Prostate gland (tissue), 2 donors: ENCODE data around the gene IDH3G. TPM values are rescaled to one million over a fixed set of nuclear protein-coding genes. Genes with fewer than 3 reads are reported as not detected.

ENCODE experiments used
- DNase-seq: peaks from one replicate; pipeline ENCODE4 v3.0.0-alpha.2; 2019; ENCODE audit warnings: low spot score
- H3K27ac ChIP-seq, 2 donors: fragments of 200-600 bp; sonication (generic); 2 replicates each; pipeline ENCODE4 v1.5.1; 2017 to 2019
- H3K27me3 ChIP-seq: fragments of 200-600 bp; sonication (generic); replicated peaks from 2 replicates; pipeline ENCODE4 v1.5.1; 2019; ENCODE audit not compliant: insufficient read depth
- H3K36me3 ChIP-seq, 2 donors: fragments of 200-600 bp; sonication (generic); 1 replicate in 1 of 2; 2 replicates in 1 of 2; pipeline versions ENCODE4 v1.5.1 to v1.8.1; 2017 to 2019
- H3K4me1 ChIP-seq: fragments of 200-600 bp; sonication (generic); replicated peaks from 2 replicates; pipeline ENCODE4 v1.5.1; 2019
- H3K4me3 ChIP-seq, 2 donors: fragments of 200-600 bp; sonication (generic); 2 replicates each; pipeline ENCODE4 v1.5.1; 2017 to 2019
- H3K9me3 ChIP-seq: fragments of 200-600 bp; sonication (generic); 2 replicates; pipeline ENCODE4 v1.5.1; 2017
- POLR2A ChIP-seq: fragments of 450-650 bp; IDR thresholded peaks from one replicate; pipeline ENCODE4 v1.6.1; 2016; ENCODE audit warnings: antibody characterized with exemption, mild to moderate bottlenecking
- POLR2AphosphoS5 ChIP-seq: sonication (generic); formaldehyde crosslinking; IDR thresholded peaks from one replicate; pipeline ENCODE4 v1.6.1; 2017; ENCODE audit warnings: antibody characterized with exemption
- WGBS: methylation state at CpG from one replicate; pipeline ENCODE4 v1.1.5; 2018; 5-methylcytosine and 5-hydroxymethylcytosine counted together
- intact Hi-C: fragments of 100-400 bp; cut with DNase I; formaldehyde crosslinking; loops from one replicate; pipeline ENCODE4 v1.14.2; 2022
- total RNA-seq, 2 donors: library from RNA; depleted of rRNA; stranded (reverse); fragments of >200 nt; gene quantifications; one replicate each; pipeline ENCODE4 v1.1.0, GENCODE V29; 2016
- TF ChIP-seq, protein P1 (sequence below), 4 experiments: fragments of 200-600 bp in 2 of 4; fragments of 450-650 bp in 2 of 4; sonication (generic) in 2 of 4; IDR thresholded peaks; 1 replicate in 3 of 4; 2 replicates in 1 of 4; pipeline ENCODE4 v1.5.1; 2016 to 2019; ENCODE audit warnings: antibody characterized with exemption in 4 of 4, mild to moderate bottlenecking in 2 of 4, moderate library complexity in 2 of 4

Gene IDH3G
- total RNA-seq, 2 donors from 2014 or later, result 106 to 122 TPM

DNA sequence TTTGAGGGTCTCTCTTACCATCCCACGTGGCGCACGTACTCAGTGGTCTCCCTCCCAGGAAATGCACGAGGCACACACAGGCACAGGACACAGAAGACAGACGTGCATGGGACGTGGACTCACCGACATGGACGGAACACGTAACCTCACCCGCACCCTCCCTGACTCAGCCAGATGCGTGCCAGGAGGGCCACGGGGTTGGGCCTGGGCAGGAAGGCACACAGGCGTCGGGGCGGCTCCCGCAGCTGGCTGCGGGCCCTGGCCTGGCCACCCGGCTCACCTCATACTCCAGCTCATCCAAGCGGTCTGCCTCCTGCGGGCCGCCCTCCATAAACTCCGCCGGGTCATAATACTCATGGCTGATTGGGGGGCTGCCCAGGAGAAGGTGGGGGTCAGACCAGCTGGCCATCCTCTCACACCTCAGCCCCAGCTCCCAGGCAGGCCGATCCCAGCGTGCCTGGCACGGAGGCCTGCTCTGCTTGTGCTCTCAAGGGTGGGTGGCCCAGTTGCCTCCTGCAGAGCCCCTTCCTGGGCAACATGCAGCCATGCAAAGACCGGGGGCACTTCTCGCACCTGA, 12.9 kb upstream of the IDH3G start:
- H3K27me3 ChIP-seq, result no peaks in the 10 kb centered on the region
- TF ChIP-seq, protein P1, sequence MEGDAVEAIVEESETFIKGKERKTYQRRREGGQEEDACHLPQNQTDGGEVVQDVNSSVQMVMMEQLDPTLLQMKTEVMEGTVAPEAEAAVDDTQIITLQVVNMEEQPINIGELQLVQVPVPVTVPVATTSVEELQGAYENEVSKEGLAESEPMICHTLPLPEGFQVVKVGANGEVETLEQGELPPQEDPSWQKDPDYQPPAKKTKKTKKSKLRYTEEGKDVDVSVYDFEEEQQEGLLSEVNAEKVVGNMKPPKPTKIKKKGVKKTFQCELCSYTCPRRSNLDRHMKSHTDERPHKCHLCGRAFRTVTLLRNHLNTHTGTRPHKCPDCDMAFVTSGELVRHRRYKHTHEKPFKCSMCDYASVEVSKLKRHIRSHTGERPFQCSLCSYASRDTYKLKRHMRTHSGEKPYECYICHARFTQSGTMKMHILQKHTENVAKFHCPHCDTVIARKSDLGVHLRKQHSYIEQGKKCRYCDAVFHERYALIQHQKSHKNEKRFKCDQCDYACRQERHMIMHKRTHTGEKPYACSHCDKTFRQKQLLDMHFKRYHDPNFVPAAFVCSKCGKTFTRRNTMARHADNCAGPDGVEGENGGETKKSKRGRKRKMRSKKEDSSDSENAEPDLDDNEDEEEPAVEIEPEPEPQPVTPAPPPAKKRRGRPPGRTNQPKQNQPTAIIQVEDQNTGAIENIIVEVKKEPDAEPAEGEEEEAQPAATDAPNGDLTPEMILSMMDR (IDR thresholded peaks at IDR 0.05), result no peak
- TF ChIP-seq POLR2A (no peak), POLR2AphosphoS5 (no peak)
- no peak overlapping the region for H3K27ac ChIP-seq
- no peaks in the 10 kb centered on the region for H3K36me3 ChIP-seq
- WGBS, result 95% methylated on average over 12 of the region's 28 CpGs
- H3K9me3 ChIP-seq, result no peaks in the 10 kb centered on the region
- DNase-seq, result no peak
- H3K4me1 ChIP-seq, result no peaks in the 10 kb centered on the region
- intact Hi-C loops, result no loop called here
- H3K4me3 ChIP-seq, result no peak overlapping the region

DNA sequence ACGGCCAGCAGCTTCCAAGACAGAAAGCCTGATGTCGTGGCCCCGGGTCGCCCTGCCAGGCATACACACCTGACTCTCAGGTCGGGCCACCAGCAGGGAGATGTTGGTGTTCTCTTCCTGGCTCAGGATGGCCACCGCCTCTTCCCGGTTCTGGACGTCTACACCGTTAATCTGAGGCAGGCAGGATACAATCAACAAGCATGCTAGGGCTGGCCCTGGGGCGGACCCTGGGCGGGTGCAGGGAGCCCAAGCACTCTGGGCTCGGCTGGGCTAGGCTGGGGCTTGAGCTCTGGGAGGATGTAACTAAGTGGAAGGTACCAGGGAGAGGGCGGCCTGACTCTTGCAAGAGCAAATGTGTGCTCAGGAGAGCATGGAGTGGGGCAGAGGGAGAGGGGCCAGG, 11.3 kb upstream of the IDH3G start:
- intact Hi-C loops, result no loop called here
- 39% methylated on average over 8 of the region's 13 CpGs for WGBS
- TF ChIP-seq POLR2A, result no peak
- TF ChIP-seq, protein P1 (IDR thresholded peaks at IDR 0.05), result no peak
- no peak for TF ChIP-seq POLR2AphosphoS5
- Histone ChIP-seq H3K4me1 (no peaks in the 10 kb centered on the region), H3K4me3 (no peak overlapping the region), H3K27ac (no peak overlapping the region), H3K27me3 (no peaks in the 10 kb centered on the region), H3K36me3 (no peaks in the 10 kb centered on the region), H3K9me3 (no peaks in the 10 kb centered on the region)
- DNase-seq, result no peak

DNA sequence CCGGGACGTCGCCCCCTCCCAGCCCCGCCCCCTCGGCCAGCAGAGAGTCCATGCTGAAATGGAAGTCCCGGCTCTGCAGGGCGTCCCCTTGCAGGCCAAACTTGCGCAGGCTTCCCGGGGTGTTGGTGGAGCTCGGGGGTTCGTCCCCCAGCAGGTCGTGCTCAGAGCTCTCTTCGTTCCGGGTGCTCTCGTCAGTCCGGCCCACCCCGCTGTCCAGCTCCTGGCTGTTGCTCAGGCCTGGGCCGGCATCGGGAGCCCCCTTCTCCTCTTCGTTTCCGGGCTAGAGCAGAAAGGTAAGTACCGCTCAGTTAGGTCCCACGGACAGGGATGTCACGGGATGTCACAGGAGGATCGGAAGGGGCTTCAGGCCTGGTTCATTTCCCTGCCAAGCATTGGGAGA, 10.4 kb upstream of the IDH3G start:
- Histone ChIP-seq H3K4me1 (no peaks in the 10 kb centered on the region), H3K4me3 (no peak overlapping the region), H3K9me3 (no peaks in the 10 kb centered on the region), H3K27ac (no peak overlapping the region), H3K36me3 (no peaks in the 10 kb centered on the region), H3K27me3 (no peaks in the 10 kb centered on the region)
- WGBS, result 92% methylated on average over 19 of the region's 25 CpGs
- intact Hi-C loops, result no loop called here
- TF ChIP-seq, protein P1 (IDR thresholded peaks at IDR 0.05), result no peak
- TF ChIP-seq POLR2AphosphoS5 (no peak), POLR2A (no peak)
- no peak for DNase-seq

DNA sequence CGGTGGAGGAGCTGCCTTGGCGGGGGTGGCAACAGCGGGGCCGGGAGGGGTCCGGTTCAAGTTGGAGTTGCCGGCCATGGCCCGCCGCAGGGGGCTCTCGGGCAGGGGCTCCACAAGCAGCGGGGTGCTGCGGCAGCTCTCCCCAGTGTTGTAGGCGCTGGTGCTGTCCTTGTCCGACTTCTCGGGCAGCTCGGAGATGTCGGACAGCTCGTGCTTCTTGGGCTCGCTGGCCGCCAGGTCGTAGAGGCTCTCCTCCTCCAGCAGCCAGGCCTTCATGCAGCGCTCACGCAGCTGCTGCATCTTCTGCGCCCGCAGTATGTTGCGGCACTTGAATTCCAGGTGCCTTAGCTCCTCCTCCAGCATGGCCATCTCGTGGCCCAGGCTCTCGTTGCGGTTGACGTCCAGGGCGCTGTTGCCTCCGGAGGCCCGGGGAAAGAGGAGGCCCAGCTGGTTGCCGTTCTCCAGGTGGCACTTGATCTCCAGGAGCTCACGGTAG, 10.0 kb upstream of the IDH3G start:
- Histone ChIP-seq H3K9me3 (no peaks in the 10 kb centered on the region), H3K4me3 (no peak overlapping the region), H3K4me1 (no peaks in the 10 kb centered on the region), H3K27me3 (no peaks in the 10 kb centered on the region), H3K36me3 (no peaks in the 10 kb centered on the region), H3K27ac (no peak overlapping the region)
- WGBS, result no CpG with 5 or more reads among the region's 34 CpGs
- DNase-seq, result no peak
- intact Hi-C loops, result no loop called here
- TF ChIP-seq POLR2A (no peak), POLR2AphosphoS5 (no peak)
- TF ChIP-seq, protein P1 (IDR thresholded peaks at IDR 0.05), result no peak
